ENCODE results near the gene LY6G6D.

Gene LY6G6D

DNA sequence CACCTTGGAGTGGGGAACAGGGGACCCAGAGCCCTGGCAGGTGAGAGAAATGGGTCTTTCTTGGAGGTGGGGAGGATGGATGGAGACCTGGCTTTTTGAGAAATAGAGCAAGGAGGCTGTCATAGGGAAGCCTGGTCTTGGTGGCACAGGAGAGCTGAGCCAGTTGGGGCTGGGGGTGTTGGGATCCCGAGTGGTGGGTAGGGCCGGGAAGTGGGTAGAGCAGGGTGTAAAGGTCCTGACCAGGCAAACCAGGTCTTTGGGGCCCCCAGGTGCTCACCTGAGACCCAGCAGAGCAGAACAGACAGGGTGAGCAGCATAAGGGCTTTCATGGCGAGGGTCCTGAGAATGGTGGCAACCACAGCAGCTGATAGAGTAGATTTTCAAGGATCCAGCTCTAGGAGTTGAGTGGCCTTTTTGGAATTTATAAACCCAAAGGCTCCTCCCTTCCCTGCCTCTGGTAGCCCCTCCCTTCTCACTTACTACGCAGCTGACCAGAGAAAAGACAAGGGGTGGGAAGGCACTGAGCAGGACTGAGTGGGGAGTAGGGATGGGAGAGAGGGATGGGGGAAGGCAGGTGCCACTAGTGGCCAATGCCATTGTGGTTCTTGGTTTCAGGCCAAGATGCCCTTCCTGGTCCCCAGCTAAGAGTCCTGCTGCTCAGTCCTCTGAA is 6.3 kb downstream of the LY6G6D start, which contains the start of gene LY6G6C:
LY6G6C (minus strand) TSS at position 396 of the 670 bp plus-strand sequence; CDS start at position 329, 67 bp downstream.
- no peak within 1 kb of the TSS for H3K4me3 ChIP-seq (ENCODE audit: extremely low read depth, insufficient read depth, low read length, poor library complexity, severe bottlenecking)
- 100% methylated on average over 1 of the region's 4 CpGs for WGBS, 2 experiments (ENCODE audit: insufficient coverage in 2 of 2)
- H3K36me3 ChIP-seq (ENCODE audit: control insufficient read depth, insufficient read depth, low read length): peaks cover 23% of the 10 kb centered on the region
- H3K4me1 ChIP-seq (ENCODE audit: control insufficient read depth, insufficient read depth, low read length, poor library complexity, severe bottlenecking): no peaks in the 10 kb centered on the region
- no peaks in the 10 kb centered on the region for H3K9me3 ChIP-seq (ENCODE audit: control insufficient read depth, low read length)
- no peak within 1 kb of the TSS for H3K27ac ChIP-seq (ENCODE audit: low read depth, low read length, severe bottlenecking)

DNA sequence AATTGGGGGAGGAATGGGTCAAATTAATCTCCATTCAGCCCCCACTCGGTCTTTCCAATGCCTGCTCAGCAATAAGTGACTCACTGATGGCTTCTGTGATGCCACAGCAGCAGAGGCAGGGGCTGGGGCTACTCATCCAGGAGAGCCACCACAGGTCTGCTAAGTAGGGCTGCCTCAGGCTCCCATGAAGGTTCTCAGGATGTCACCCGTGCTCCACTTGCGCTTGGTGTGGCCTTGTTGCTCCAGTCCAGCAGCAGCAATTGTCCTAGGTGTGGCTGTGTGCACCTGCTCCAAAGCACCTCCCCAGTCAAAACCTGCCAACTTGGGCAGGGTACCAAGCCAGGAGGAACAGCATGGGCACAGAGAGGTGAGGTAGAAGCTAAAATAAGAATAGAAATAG is 7.0 kb downstream of the LY6G6D start:
- peaks cover 30% of the 10 kb centered on the region for H3K36me3 ChIP-seq (ENCODE audit: control insufficient read depth, insufficient read depth, low read length)
- no peaks in the 10 kb centered on the region for H3K9me3 ChIP-seq (ENCODE audit: control insufficient read depth, low read length)
- no peaks in the 10 kb centered on the region for H3K4me1 ChIP-seq (ENCODE audit: control insufficient read depth, insufficient read depth, low read length, poor library complexity, severe bottlenecking)
- WGBS, 2 experiments (ENCODE audit: insufficient coverage in 2 of 2): 83 to 87% methylated on average over 3 of the region's 3 CpGs
- no peak overlapping the region for H3K4me3 ChIP-seq (ENCODE audit: extremely low read depth, insufficient read depth, low read length, poor library complexity, severe bottlenecking)
- H3K27ac ChIP-seq (ENCODE audit: low read depth, low read length, severe bottlenecking): no peak overlapping the region

DNA sequence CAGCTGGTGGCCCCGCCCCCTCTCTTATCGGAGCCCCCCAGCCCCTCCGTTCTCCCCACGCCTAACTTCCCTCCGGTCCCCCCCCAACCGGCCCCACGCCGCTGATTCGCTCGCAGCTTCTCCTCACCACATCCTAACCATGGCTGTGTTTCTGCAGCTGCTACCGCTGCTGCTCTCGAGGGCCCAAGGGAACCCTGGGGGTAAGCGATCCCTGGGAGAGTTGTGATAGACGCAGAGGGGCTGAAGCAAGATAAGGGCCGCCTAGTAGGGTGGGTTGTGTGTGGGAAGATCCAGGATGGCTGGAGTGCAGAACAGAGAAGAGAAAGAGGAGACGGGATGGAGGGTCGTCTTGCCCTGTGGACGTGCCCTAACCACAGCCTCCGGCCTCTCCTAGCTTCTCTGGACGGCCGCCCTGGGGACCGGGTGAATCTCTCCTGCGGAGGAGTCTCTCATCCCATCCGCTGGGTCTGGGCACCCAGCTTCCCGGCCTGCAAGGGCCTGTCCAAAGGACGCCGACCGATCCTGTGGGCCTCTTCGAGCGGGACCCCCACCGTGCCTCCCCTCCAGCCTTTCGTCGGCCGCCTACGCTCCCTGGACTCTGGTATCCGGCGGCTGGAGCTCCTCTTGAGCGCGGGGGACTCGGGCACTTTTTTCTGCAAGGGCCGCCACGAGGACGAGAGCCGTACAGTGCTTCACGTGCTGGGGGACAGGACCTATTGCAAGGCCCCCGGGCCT is 8.3 kb downstream of the LY6G6D start, which contains the start of gene MPIG6B:
MPIG6B (plus strand) TSS at position 129 of the 735 bp plus-strand sequence; CDS start at position 140, 11 bp downstream.
- no peaks in the 10 kb centered on the region for H3K9me3 ChIP-seq (ENCODE audit: control insufficient read depth, low read length)
- 94% methylated on average over 31 to 35 of the region's 46 CpGs for WGBS, 2 experiments (ENCODE audit: insufficient coverage in 2 of 2)
- peaks cover 42% of the 10 kb centered on the region for H3K36me3 ChIP-seq (ENCODE audit: control insufficient read depth, insufficient read depth, low read length)
- no peak within 1 kb of the TSS for H3K4me3 ChIP-seq (ENCODE audit: extremely low read depth, insufficient read depth, low read length, poor library complexity, severe bottlenecking)
- H3K27ac ChIP-seq (ENCODE audit: low read depth, low read length, severe bottlenecking): no peak within 1 kb of the TSS
- no peaks in the 10 kb centered on the region for H3K4me1 ChIP-seq (ENCODE audit: control insufficient read depth, insufficient read depth, low read length, poor library complexity, severe bottlenecking)

DNA sequence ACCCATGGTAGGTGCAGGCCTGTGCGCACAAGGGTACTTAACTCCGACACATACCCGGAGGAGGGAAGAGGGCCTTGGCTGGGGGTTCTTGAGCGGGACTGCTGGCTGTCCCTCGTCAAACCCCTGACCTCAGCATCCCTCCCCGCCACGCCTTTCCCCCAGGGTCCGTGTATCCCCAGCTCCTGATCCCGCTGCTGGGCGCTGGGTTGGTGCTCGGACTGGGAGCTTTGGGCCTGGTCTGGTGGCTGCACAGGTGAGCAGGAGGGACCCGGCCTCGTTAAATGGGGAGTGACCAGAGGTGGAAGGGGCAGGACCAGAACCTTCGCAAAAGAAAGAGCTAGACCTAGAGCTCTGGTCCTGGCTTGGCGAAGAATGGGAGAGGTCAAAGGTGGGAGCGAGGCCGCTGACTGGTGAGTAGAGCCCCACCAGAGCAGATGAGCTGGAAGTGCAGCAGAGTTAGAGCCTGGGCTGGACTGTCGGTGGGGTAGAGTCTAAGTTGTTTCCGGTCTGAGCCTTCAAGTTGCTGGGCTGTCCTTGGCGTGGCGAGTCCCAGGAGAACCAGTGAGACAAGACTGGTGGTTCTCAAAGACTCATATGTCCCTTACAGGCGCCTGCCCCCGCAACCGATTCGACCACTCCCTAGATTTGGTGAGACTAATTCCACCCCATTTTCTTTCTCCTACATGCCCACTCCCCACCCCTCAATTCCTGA is 9.0 kb downstream of the LY6G6D start:
- no peaks in the 10 kb centered on the region for H3K9me3 ChIP-seq (ENCODE audit: control insufficient read depth, low read length)
- WGBS, 2 experiments (ENCODE audit: insufficient coverage in 2 of 2): 94 to 97% methylated on average over 23 to 24 of the region's 25 CpGs
- H3K27ac ChIP-seq (ENCODE audit: low read depth, low read length, severe bottlenecking): no peak overlapping the region
- peaks cover 47% of the 10 kb centered on the region for H3K36me3 ChIP-seq (ENCODE audit: control insufficient read depth, insufficient read depth, low read length)
- H3K4me1 ChIP-seq (ENCODE audit: control insufficient read depth, insufficient read depth, low read length, poor library complexity, severe bottlenecking): peaks cover 3% of the 10 kb centered on the region
- H3K4me3 ChIP-seq (ENCODE audit: extremely low read depth, insufficient read depth, low read length, poor library complexity, severe bottlenecking): no peak overlapping the region

DNA sequence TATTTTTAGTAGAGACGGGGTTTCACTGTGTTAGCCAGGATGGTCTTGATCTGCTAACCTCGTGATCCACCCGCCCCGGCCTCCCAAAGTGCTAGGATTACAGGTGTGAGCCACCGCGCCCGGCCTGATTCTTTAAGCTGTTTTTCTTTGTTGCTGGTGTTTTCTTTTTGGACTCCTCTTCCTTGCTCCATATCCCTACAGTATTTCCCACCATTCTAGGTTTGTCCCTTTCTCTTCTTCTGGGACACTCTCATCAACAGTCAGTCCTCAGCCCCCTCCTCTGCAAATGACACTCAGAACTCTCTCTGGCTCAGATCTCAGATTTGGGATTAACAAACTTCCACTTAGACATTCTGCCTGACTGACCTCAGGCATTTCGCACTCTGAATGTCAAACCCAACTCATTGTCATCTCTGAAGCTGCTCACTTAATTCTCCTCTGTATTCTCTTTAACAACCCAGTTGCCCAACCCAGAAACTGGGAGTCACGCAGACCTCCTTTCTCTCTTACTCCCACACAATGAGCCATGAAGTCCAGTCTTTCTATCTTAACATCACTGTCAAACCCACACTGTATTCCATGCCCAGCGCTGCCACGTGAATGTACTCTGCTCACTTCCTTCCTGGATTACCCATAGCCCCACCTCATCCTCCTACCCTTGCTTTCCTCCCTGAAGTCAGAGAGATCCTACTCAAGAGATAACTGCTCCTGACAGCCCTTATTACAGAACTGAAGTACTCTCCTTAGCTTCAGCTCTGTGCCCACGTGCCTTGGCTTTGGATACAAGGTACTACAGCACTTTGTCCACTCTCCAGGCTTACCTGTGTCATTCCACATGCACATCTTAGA is 10.6 kb downstream of the LY6G6D start:
- Histone ChIP-seq H3K4me1 (ENCODE audit: control insufficient read depth, insufficient read depth, low read length, poor library complexity, severe bottlenecking) (peaks cover 6% of the 10 kb centered on the region), H3K36me3 (ENCODE audit: control insufficient read depth, insufficient read depth, low read length) (peaks cover 49% of the 10 kb centered on the region), H3K27ac (ENCODE audit: low read depth, low read length, severe bottlenecking) (no peak overlapping the region), H3K4me3 (ENCODE audit: extremely low read depth, insufficient read depth, low read length, poor library complexity, severe bottlenecking) (no peak overlapping the region), H3K9me3 (ENCODE audit: control insufficient read depth, low read length) (no peaks in the 10 kb centered on the region)
- WGBS, 2 experiments (ENCODE audit: insufficient coverage in 2 of 2): 92 to 94% methylated on average over 8 to 12 of the region's 12 CpGs

DNA sequence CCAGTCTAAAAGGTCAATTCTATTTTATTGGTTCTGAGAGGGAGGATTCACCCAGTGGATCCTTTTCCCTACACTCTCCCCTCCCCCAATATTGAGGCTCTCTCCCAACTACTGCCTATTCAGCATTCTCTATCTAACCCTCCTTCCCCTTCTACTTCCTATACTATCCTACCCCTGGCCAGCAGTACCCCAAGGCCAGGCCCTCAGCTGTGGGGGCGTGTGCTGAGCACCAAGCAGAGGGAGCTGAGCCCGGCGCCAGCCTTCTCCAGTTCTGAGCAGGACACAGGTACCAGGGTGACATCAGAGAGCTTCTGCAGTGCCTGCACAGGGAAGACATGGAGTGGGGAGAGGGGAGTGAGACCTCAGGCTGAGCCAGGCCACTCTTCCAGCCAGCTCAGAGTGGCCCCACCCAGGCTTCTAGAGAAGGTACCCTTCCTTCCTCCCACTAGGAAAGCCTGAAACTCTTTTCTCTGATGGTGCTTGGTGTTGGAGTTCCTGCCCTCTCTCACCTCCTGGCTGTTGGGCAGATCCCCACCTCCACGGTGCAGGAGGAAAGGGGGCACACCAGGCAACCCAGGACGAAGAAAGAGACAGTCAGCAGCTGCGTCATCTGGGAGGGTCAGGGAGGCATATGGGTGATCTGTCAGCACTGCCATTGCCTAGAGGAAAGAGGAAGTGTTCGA is 12.0 kb downstream of the LY6G6D start:
- no peak overlapping the region for H3K4me3 ChIP-seq (ENCODE audit: extremely low read depth, insufficient read depth, low read length, poor library complexity, severe bottlenecking)
- no peaks in the 10 kb centered on the region for H3K9me3 ChIP-seq (ENCODE audit: control insufficient read depth, low read length)
- 90 to 96% methylated on average over 2 to 5 of the region's 7 CpGs for WGBS, 2 experiments (ENCODE audit: insufficient coverage in 2 of 2)
- H3K4me1 ChIP-seq (ENCODE audit: control insufficient read depth, insufficient read depth, low read length, poor library complexity, severe bottlenecking): peaks cover 20% of the 10 kb centered on the region
- peaks cover 64% of the 10 kb centered on the region for H3K36me3 ChIP-seq (ENCODE audit: control insufficient read depth, insufficient read depth, low read length)
- H3K27ac ChIP-seq (ENCODE audit: low read depth, low read length, severe bottlenecking): no peak overlapping the region

DNA sequence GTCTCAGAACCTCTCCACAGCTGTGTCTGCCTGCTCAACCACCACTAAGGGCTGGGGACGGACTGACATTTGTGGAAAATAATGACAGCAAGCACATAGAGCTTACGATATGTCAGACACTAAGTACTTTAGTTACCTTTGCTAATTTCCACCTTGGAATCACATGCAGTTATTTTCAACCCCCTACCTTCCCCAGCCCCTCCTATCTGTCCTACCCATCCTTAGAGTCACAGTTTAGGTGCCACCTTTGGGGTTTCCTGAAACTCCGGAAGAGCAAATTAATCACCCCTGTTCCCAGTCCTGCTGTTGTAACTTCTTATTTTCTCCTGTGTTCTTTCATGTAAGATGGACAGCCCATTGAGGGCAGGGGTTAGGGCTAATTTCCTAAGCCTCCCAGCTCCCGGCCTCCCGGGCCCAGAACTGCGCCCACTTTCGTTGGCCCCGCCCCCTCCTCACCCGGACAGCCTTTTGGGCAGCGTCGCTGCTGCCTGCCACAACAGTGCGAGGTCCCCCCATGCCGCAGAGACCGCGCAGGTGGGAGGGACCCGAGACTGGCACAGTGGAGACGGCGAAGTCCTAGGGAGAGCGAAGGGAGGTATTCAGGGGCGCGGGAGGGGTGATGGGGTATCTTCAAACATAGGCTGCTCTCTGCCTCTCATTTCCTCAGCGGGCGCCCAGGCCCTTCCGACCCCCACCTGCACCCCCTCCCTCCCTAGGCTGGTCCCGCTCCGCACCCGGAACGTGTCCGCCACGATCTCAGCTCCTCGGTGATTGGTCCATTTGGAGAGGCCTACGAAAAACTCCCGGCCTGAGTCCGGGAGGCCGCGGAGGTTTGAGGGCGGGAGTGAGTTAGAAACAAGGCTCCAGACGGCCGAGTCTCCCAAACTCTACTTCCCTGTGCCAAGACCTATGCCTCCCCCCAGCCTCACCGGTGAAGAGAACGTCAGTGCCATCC is 12.8 kb downstream of the LY6G6D start:
- no peak overlapping the region for H3K27ac ChIP-seq (ENCODE audit: low read depth, low read length, severe bottlenecking)
- peaks cover 24% of the 10 kb centered on the region for H3K4me1 ChIP-seq (ENCODE audit: control insufficient read depth, insufficient read depth, low read length, poor library complexity, severe bottlenecking)
- H3K36me3 ChIP-seq (ENCODE audit: control insufficient read depth, insufficient read depth, low read length): peaks cover 71% of the 10 kb centered on the region
- WGBS, 2 experiments (ENCODE audit: insufficient coverage in 2 of 2): 93 to 96% methylated on average over 32 to 35 of the region's 41 CpGs
- no peaks in the 10 kb centered on the region for H3K9me3 ChIP-seq (ENCODE audit: control insufficient read depth, low read length)
- H3K4me3 ChIP-seq (ENCODE audit: extremely low read depth, insufficient read depth, low read length, poor library complexity, severe bottlenecking): no peak overlapping the region

DNA sequence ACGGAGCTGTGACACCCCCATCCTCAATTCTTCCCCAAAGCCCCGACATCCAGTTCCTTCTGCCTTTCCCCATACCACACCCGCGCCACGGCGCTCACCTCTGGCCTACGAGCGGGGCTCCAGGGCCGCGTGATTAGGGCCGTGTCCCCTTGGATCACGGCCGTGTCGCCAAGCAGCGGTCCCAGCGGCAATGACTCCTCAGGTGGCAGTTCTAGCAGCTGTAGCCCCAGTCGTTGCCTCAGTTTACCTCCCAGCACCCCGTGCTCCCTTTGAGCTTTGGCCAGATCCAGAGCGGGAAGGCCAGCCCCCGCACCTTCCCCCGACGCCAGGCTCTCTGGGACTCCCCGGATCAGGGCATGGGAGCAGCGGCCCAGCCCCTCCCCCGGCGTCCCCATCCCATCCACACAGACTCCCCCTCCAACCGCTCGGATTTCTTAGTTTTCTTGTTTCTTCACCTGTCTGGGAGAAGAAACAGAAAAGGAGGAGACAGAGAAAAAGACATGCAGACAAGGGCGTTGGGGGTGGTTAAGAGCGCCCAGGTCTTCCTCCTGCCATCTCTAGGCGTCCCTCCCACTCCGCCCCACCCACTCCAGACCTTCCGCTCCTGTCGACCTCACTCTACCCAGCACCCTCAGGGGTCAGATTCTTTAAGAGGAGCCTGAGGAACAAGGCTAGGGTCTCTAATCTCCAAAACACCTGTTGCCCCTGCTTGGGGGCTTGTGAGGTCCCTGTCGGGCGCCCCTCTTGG is 13.8 kb downstream of the LY6G6D start, which contains the start of gene DDAH2:
DDAH2 (minus strand) TSS at position 533 of the 748 bp plus-strand sequence; CDS start at position 395, 138 bp downstream.
- Histone ChIP-seq H3K4me3 (ENCODE audit: extremely low read depth, insufficient read depth, low read length, poor library complexity, severe bottlenecking) (peak within 1 kb of the TSS; percentile 94), H3K9me3 (ENCODE audit: control insufficient read depth, low read length) (no peaks in the 10 kb centered on the region), H3K36me3 (ENCODE audit: control insufficient read depth, insufficient read depth, low read length) (peaks cover 79% of the 10 kb centered on the region), H3K4me1 (ENCODE audit: control insufficient read depth, insufficient read depth, low read length, poor library complexity, severe bottlenecking) (peaks cover 30% of the 10 kb centered on the region), H3K27ac (ENCODE audit: low read depth, low read length, severe bottlenecking) (peak within 1 kb of the TSS; percentile 94)
- 56 to 61% methylated on average over 26 to 28 of the region's 36 CpGs for WGBS, 2 experiments (ENCODE audit: insufficient coverage in 2 of 2)
